ENCODE results near the gene TOMM70.
A peak's percentile ranks its signal among the peaks of the same experiment; 100 is the strongest.
"Not testable (repeated sequence)": the region's sequence is repeated elsewhere in the genome, so short reads cannot be mapped to it uniquely, and the experiment has no call there.

Gene TOMM70

DNA sequence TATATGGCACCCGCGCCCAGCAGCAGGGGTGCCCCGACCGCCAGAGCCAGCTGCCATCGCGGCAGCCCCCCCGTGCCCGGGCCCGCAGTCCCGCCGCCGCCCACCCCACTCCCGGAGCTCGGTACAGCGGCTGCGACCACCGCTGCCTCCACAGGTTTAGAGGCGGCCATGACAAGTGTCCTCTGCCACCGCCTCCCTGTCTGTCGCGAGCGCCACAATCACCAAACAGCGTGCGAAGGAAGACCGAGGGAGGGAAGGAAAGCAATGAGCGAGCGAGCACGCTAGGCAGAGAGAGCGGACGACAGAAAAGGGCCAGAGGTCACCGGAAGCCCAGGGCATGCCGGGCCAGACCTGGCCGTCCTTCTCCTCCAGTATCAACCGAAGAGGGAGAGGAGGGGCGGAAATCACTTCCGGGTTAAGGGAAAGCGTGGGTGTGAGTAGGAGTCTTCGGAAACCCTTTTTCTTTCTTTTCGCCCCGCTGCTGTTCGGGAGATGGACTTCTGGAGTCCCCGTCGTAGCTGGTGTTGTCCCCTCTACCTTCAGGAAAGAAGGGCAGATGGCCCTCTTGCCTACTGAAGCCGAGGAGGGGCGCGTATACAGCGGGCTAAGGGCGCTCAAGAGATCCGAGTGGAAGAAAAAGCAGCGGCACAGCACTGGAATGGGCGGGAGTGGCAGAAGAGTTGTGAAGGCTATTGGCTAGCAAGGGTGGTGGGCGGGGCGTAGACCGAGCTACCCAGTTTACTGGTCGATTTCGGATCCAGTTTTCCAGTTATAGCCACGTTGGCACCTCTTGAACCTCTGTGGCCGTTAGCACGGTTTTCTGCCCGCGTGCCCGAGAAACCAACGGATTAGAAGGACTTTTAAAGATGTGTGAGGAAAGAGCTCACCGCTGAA, at the start of gene TOMM70, which contains the start of gene LNP1:
Gene TOMM70, minus strand, starts transcription at position 310 of the 894 bp plus-strand sequence. Its CDS starts 140 bp downstream, at position 170.
Gene LNP1, plus strand, starts transcription at position 760 of the 894 bp plus-strand sequence. CDS start 28,191 bp downstream, outside the sequence.
- peak; percentile 97 for DNase-seq

DNA sequence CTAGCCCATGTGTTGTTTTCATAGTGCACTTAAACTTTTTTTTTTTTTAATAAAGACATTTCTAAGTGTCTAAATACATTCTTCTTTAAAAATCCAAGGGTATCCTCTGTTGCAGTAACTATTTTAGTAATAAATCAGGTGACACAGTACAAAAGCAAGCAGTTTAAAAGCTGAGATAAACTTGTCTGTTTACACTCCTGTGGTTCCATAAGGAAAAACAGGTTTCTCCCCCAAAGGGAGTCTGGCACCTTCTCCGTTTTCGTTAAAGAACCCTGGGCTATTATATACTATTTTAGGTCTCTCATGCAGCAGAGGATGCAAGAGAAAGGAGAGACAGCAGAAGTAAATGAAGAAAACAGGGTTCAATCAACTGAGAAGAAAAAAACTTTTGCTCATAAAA, 48.3 kb upstream of the TOMM70 start:
- DNase-seq: no peak

DNA sequence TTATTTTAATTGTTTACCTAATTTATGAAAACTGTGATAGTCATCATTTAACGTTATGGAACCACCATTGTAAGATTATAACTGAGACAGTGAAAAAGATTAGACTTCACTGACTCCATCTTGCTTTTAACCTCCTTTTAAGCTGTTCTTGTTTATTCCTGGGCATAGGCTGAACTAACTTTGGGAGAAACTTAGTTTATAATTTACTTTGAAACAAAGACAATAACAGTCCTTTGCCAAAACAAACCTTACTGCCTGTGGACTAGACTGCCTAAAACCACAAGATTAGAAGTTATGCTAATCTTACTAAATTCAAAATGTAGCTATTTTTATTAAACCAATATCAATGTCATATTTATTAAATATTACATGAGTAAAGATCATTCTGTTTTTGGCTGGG, 47.2 kb upstream of the TOMM70 start:
- DNase-seq: no peak

DNA sequence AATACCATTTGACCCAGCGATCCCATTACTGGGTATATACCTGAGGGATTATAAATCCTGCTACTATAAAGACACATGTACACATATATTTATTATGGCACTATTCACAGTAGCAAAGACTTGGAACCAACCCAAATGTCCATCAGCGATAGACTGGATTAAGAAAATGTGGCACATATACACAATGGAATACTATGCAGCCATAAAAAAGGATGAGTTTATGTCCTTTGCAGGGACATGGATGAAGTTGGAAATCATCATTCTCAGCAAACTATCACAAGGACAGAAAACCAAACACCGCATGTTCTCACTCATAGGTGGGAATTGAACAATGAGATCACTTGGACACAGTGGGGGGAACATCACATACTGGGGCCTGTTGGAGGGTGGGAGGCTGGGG, 46.2 kb upstream of the TOMM70 start:
- not testable (repeated sequence) for DNase-seq

DNA sequence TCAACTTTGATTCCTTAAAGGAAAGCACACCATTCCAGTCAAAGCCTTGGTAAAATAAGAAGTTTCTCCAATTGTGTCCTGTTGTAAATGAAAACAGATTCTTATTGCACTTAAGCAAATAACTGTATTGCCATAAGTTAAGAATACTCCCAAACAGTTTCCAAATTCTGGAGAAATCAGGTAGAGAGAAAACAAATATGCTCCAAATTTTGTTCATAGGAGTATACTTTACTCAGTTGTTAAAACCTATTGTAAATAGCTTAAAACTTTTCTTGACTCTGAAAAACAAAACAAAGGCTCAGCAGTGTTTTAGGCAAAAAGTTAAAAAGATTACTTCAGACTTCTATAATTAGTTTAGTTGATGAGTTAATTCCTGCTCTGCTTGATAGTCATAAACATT, 42.8 kb upstream of the TOMM70 start:
- DNase-seq: no peak

DNA sequence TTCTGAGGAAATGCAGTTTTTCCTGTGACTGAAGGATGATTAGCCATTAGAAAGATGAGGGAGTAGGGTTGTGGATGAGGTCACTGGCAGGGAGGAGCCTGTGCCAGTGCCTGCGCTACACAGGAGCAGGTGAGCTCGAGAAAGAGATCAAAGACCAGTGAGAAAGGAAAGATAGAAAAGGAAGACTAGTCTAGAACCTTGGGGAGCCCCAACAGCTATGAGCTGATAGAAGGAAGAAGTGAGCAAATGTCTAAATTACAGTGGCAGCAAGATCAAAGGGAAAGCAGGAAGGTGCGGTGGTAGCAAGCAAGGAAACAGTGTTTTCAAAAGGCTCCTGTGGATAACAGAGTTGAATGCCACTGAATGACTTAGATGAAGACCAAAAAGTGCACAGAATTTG, 40.0 kb upstream of the TOMM70 start:
- no peak for DNase-seq

DNA sequence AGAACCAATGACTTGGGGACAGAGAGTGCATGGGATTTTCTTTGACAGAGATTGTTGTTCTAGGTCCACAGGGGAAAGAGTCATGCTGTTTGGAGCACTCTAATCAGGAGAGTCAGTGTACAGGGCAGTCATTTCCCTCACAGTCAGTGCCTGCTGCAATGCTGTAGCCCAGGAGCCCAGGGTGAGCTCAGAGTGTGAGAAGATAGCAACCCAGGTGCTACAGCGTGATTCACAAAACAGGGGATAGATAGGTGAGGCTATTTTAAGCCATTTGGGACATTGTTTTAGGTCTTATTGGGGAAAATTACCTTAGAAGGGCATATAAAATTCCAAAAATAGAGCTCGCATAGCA, 37.7 kb upstream of the TOMM70 start:
- no peak for DNase-seq

DNA sequence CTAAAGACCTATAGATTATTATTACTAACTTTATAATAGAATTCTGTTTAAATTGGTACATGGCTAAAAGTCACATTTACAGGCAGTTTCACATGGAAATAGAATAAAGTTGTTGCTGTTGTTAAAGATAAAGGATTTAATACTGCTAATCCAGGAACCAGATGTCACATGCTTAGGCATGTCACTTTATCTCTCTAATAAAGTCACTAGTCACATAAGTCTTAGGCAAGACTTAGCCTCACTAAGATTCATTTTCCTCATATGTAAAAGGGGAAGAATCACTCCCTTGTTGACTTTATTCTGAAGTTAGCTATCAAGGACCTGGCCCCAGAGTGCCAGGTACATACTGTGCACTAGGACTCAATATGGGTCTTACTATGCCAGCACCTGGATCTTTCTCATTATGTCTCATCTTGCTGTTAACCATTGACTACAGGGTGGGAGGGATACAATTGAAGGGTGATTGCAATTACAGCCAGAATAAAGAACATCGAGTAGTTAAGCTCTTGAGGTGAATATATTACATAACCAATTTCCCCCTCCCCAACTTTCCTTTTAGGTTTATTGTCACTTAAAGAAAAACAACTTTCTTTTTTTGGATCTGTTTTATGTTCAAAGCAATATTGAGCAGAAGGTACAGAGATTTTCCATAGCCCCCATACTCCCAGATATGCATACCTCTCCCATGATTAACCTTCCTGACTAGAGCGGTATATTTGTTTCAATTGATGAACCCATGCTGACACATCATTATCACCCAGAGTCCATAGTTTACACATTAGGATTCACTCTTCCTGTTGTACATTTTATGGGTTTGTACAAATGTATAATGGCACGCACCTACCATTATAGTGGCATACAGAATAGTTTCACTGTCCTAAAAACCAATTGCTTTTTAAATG, 37.1 kb upstream of the TOMM70 start:
- no peak for DNase-seq

DNA sequence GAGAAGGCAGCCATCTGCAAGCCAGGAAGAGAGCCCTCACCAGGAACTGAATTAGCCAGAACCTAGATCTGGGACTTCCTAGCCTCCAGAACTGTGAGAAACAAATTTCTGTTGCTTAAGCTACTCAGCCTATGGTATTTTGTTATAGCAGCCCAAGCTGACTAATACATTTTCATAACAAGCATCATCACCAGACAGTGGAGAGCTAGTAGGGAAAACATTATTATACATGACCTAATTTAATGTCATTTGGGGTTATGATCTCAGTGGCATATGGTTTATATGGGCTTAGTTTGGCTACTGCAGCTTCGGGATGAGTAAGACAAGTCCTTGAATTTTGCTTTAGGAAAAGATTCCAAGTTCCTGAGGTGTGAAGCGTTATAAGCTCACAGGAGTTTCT, 36.1 kb upstream of the TOMM70 start:
- DNase-seq: no peak

DNA sequence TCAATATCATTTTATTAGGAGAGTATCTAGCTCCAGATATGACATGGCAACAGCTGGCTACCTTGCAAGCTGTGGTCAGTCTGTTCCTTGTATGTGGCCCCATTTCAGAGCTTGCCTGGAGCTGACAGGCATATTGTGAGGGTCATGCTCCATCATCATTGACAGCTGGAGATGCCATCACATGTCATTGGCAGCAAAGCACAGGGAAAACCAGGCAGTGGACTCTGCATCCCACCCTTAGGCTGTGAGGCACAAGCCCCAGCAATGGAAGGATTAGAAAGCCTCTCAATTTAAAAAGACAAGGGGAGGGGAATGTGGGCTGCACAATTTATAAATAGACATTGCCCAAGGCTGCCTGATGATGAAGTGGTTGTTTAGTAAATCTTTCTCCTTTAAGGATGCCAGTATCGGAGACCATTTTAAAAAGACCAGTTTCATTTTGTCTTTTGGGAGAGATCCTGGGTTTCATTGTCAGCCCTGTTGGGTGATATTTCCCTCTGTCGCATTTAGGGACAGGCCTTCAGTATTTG, 28.4 kb upstream of the TOMM70 start:
- DNase-seq: no peak

DNA sequence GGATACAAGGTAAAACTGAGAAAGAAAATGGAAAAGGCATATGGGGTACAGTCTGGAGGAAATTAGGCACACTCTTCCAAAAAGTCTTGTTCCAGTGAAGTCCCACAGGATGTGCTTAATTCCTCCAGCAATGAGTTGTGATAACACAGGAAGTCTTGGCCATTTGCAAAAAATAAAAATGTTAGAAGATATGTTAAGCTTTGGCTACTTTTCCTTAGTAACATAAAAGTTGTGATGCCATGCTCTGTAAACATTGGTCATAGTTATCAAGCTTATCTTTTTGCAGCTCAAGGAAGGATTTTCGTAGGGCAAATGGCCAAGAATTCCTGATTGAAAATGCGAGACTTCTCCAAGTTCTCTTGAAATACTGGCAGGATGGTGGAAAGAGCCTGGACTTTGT, 26.8 kb upstream of the TOMM70 start:
- no peak for DNase-seq

DNA sequence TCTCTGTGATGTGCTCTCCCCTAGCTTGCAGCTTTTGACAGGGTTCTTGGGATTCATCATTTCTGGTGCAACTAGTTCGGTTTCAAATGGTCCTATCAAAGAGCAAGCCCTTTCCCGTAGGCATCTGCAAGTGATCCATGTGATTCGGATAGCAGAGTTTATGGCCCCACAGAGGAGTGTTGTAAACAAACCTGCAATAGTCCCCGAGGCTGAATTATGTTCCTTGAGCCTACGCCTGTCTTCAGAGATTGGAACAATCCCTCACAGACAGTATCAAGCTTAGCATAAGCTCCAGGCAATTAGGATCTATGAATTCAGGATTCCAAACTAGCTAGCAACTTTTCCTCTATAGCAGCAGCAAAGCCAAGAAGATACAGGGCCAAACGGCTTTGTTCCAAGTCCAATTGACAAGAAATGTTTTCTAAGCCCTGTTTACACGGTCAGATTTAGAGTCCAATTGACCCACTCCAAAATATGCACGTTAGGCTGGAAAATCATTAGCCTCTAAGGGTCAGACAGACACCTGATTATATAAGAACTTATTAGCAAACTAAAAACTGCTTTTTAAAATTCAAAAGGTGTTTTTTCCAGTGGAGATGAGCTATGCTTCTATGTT, 25.3 kb upstream of the TOMM70 start:
- no peak for DNase-seq

DNA sequence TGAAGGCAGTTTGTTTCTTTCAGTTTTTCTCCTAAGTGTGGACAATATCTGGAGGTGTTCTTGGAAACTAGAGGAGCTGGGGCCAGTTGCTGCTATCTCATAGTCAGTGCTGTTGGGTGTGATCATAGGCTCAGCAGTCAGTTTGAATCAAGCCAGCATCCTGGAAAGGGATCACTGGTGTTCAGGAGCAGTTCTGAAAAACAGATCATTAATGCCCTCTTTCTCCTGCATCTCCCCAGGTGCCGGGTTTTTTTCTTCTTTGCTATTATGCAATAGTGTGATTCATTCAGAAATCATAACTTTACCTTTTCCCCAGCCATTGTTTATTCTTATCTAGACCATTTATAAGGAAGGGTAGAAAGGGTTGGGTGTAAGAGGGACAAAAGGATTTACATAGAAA, 24.4 kb upstream of the TOMM70 start:
- DNase-seq: no peak

DNA sequence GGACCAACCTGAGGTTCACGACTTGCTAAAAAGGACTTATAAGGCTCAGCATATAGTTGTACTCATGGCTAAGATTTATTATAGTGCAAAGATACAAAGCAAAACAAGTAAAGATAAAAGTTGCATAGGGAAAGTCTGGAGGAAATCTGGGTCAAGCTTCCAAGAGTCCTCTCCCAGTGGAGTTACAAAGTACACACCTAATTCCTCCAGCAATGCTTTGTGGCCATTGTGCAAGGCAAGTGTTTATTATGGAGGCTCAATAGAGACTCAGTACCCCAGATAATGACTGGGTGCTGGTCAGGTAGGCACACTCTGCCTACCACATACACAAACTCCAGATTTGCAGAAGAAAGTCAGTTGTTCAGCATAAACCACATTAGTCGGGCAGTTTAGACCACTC, 23.4 kb upstream of the TOMM70 start:
- no peak for DNase-seq

DNA sequence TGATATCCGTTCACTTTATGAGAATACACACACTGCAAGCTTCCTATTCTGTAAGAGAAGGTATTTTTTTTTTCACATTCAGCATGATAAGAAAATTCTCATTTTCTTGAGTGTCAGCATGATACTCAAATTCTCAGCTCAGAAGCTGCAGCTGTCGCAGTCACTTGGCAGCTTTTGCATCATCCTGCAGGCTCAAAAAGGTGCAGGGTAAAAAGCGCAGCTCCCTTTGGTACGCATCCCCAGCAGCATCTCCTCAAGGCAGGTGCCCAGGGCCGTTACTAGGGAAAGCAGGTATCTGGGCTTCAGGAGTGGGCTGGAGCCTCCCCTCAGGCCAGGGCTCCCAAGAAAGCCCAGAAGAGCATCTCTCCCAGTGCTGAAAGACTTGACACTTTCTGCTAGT, 22.7 kb upstream of the TOMM70 start:
- DNase-seq: no peak

DNA sequence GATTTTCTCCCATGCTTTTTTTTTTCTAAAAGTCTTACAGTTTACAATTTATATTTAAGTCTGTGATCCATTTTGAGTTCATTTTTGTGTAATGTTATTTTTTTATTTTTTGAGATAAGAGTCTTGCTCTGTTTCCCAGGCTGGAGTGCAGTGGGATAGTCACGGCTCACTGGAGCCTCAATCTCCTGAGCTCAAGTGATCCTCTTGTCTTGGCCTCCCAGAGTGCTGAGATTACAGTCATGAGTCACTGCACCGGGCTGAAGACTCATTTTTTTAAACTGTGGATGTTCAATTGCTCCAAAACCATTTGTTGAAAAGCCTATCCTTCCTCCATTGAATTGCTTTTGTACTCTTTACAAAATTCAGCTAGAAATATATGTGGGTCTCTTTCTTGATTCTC, 20.0 kb upstream of the TOMM70 start:
- DNase-seq: no peak

DNA sequence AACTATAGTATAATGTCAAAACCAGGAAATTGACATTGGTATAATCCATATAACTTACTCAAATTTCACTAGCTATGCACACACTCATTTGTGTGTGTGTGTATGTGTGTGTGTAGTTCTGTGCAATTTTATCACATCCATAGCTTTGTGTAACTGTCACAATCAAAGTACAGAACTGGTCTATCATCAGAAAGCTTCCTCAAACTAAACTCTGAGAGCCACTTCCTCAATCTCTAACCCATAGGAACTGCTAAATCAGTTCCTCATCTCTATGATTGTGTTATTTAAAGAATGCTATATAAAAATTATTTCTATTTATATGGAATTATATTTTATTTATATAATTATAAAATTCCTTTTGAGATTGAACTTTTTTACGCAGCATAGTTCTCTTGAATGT, 18.5 kb upstream of the TOMM70 start:
- no peak for DNase-seq

DNA sequence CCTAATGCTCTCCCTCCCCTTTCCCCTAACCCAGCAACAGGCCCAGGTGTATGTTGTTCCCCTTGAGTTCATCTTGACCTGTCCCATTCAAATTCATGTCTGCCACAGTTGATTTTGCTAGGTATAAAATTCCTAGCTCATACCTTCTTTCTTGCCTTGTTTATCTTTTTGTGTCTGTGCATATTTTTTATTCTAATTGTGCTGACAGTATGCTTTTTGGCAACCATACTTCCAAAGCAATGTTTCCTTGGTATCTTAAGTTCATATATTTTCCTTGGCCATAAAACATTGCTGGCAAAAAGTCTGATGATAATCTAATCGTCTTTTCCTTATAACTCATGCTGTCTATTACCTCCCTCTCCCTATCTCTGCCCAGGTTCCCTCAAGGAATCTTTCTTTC, 16.0 kb upstream of the TOMM70 start:
- no peak for DNase-seq

DNA sequence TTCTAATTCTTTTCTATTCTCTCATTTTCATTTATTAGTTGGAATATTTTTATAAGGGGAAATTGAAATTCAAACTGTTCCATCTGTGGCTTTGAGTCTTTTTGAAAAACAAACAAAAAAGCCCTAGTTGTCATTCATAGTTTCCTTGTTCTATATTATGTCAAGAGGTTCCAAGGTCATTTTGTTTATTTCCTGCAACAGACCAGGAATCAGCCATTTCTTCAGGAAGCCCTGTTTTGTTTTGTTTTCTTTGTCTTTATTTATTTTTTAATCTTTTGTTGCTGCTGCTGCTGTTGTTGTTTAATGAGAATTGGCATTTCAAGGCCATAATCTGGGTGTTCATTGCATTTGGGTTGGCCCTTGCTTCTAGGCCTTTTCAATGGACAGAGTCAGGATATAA, 15.3 kb upstream of the TOMM70 start:
- no peak for DNase-seq

DNA sequence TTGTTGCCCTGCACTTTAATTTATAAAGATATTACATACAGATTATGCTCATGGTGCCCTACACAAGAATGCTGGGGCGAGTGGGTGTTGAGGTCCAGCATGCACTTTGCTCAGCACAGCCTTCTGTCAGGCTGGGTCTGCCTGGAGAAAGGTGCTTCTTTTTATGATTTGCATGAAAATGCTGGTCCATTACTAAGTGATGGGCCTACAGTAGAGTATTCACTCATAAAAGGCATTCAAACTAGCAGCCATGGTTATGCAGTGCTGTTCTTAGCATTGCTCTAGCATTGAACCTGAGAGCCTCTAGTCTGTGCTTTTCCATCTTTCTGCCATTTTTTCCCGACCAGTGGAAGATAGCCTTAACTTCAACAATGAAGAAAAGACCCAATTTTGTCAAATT, 12.7 kb upstream of the TOMM70 start:
- DNase-seq: no peak

DNA sequence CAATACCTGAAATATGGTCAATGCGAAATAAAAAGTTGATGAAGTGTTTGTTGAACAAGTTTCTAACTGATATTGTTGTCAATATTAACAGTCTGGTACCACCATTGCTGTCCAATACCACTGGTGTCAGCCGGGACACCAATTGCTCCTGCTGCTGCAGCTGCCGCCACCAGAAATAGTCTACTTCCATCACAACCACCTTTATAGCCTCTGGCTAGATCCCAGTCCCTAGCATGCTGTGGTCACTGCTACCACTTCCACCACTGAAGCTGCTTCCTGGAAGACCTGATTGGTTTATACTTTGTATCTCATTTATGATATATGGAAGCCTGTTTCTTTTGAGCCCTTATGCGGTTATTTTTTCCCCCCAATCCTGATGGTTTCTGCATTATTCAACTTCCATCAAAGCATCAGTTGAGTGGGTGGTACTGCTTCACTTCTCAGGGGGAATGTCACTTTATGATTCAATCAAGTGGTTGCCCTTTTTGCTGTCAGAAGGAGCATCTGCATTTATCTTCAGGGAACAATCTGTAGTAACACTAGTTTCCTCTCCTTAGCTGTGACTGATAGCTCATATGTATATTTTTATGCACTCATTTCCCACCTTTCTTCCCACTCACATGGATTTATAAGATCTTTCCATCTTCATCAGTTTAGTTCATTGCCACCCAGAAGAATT, 12.2 kb upstream of the TOMM70 start:
- DNase-seq: no peak
